ENCODE results near the gene TNRC18.

Gene TNRC18

GRCh38 chr7:5428478-5429252 is 5.0 kb upstream of the TNRC18 start:
- no peak for DNase-seq

- DNase-seq, result no peak
These were observed 2.5 kb upstream of the TNRC18 start for GRCh38 chr7:5426226-5426475.

- no peak for DNase-seq
These were observed 2.0 kb upstream of the TNRC18 start for GRCh38 chr7:5425507-5426225.

- DNase-seq, result no peak
These were observed 1.3 kb upstream of the TNRC18 start for GRCh38 chr7:5424749-5425506.

- peak; percentile 42 for DNase-seq
These were observed 528 bp upstream of the TNRC18 start for GRCh38 chr7:5423976-5424748.

GRCh38 chr7:5422396-5423305 is 983 bp downstream of the TNRC18 start:
- no peak for DNase-seq

GRCh38 chr7:5421714-5422395 is 1.8 kb downstream of the TNRC18 start:
- no peak for DNase-seq

GRCh38 chr7:5420881-5421713 is 2.5 kb downstream of the TNRC18 start:
- DNase-seq, result no peak

- DNase-seq, result no peak
These were observed 3.4 kb downstream of the TNRC18 start for GRCh38 chr7:5420067-5420880.

GRCh38 chr7:5419539-5420066 is 4.0 kb downstream of the TNRC18 start:
- DNase-seq, result no peak

- DNase-seq, result no peak
These were observed 5.4 kb downstream of the TNRC18 start for GRCh38 chr7:5418285-5418582.

- DNase-seq, result no peak
These were observed 6.2 kb downstream of the TNRC18 start for GRCh38 chr7:5417106-5418071.

- no peak for DNase-seq
These were observed 8.7 kb downstream of the TNRC18 start for GRCh38 chr7:5414916-5415315.

GRCh38 chr7:5413449-5413786 is 10.2 kb downstream of the TNRC18 start:
- DNase-seq, result no peak

- no peak for DNase-seq
These were observed 14.9 kb downstream of the TNRC18 start for GRCh38 chr7:5408777-5409176.

GRCh38 chr7:5406957-5407945 is 16.4 kb downstream of the TNRC18 start:
- no peak for DNase-seq

GRCh38 chr7:5404421-5404826 is 19.2 kb downstream of the TNRC18 start:
- no peak for DNase-seq

Measured in central memory CD4-positive, alpha-beta T cell (primary cell).